Keratinocyte (primary cell): ENCODE measurements around the gene SUSD5. TPM values are rescaled to one million over a fixed set of nuclear protein-coding genes. Genes with fewer than 3 reads are reported as not detected.

Experiments used
- DNase-seq: peaks from one replicate; pipeline ENCODE4 v3.0.0-alpha.2; 2011; ENCODE audit warnings: low read depth, missing footprints, low spot score
- FAIRE-seq: peaks from 2 replicates; lab custom pipeline; 2011; peaks lifted over from hg19 to GRCh38; lab: Jason Lieb, UNC
- H2AFZ ChIP-seq: 2 replicates; pipeline ENCODE4 v1.6.0; 2012; ENCODE audit warnings: low read length, control low read depth, inconsistent platforms; ENCODE audit not compliant: control insufficient read depth
- H3K27ac ChIP-seq: 2 replicates; pipeline ENCODE4 v1.5.1; 2011; ENCODE audit warnings: low read length; ENCODE audit not compliant: control insufficient read depth, insufficient read depth
- H3K27me3 ChIP-seq: 3 replicates; pipeline ENCODE4 v1.6.0; 2011; ENCODE audit warnings: low read length; ENCODE audit not compliant: control insufficient read depth, insufficient read depth; ENCODE audit errors: extremely low read depth
- H3K36me3 ChIP-seq, 2 experiments: 2 replicates in 1 of 2; 3 replicates in 1 of 2; pipeline ENCODE4 v1.5.1; 2011; ENCODE audit warnings: low read length in 2 of 2, mild to moderate bottlenecking in 1 of 2; ENCODE audit not compliant: control insufficient read depth in 2 of 2, insufficient read depth in 2 of 2; ENCODE audit errors: extremely low read depth in 1 of 2
- H3K4me1 ChIP-seq: 3 replicates; pipeline ENCODE4 v1.5.1; 2011; ENCODE audit warnings: low read length; ENCODE audit not compliant: control insufficient read depth, insufficient read depth; ENCODE audit errors: extremely low read depth
- H3K4me2 ChIP-seq: 3 replicates; pipeline ENCODE4 v1.6.0; 2011; ENCODE audit warnings: low read depth, low read length; ENCODE audit not compliant: control insufficient read depth, insufficient read depth; ENCODE audit errors: extremely low read depth
- H3K4me3 ChIP-seq, 3 experiments: fragments of 200-600 bp in 1 of 3; sonication (generic) in 1 of 3; 2 replicates in 2 of 3; 3 replicates in 1 of 3; pipeline ENCODE4 v1.5.1; 2011 to 2016; ENCODE audit warnings: low read length in 3 of 3, mild to moderate bottlenecking in 3 of 3, control low read depth in 2 of 3, inconsistent platforms in 1 of 3, low read depth in 1 of 3, mixed read lengths in 1 of 3, mixed run types in 1 of 3, moderate library complexity in 1 of 3; ENCODE audit not compliant: control insufficient read depth in 2 of 3, insufficient read depth in 2 of 3; ENCODE audit errors: extremely low read depth in 1 of 3
- H3K79me2 ChIP-seq: 2 replicates; pipeline ENCODE4 v1.6.0; 2012; ENCODE audit warnings: low read length; ENCODE audit not compliant: control insufficient read depth, insufficient read depth
- H3K9ac ChIP-seq: 3 replicates; pipeline ENCODE4 v1.6.0; 2011; ENCODE audit warnings: low read length; ENCODE audit not compliant: control insufficient read depth, insufficient read depth; ENCODE audit errors: extremely low read depth
- H3K9me1 ChIP-seq: 3 replicates; pipeline ENCODE4 v1.6.0; 2011; ENCODE audit warnings: low read length; ENCODE audit not compliant: control insufficient read depth, insufficient read depth; ENCODE audit errors: extremely low read depth
- H3K9me3 ChIP-seq: 2 replicates; pipeline ENCODE4 v1.5.1; 2012; ENCODE audit warnings: low read depth, low read length; ENCODE audit not compliant: control insufficient read depth
- H4K20me1 ChIP-seq: 3 replicates; pipeline ENCODE4 v1.6.0; 2011; ENCODE audit warnings: low read length; ENCODE audit not compliant: control insufficient read depth, insufficient read depth; ENCODE audit errors: extremely low read depth
- CTCF ChIP-seq, 3 experiments: IDR thresholded peaks in 1 of 3; conservative IDR thresholded peaks in 1 of 3; optimal IDR thresholded peaks in 1 of 3; 2 replicates in 2 of 3; 3 replicates in 1 of 3; pipeline versions ENCODE3 to v1.5.1; 2011; ENCODE audit warnings: low read length in 3 of 3, mild to moderate bottlenecking in 3 of 3, moderate library complexity in 2 of 3, control low read depth in 1 of 3, inconsistent platforms in 1 of 3; ENCODE audit not compliant: insufficient read depth in 2 of 3; ENCODE audit errors: extremely low read depth in 1 of 3
- EZH2 ChIP-seq: IDR thresholded peaks from one replicate; pipeline ENCODE4 v1.6.1; 2012; ENCODE audit warnings: inconsistent platforms, mild to moderate bottlenecking, low read length, moderate library complexity
- dilution Hi-C: fragments of 300-500 bp; cut with MboI; formaldehyde crosslinking; loops from one replicate; pipeline ENCODE4 v1.7.0; 2020; ENCODE audit warnings: low sequenced_read_pairs; ENCODE audit not compliant: extremely low pct_ligation_motif_present
- polyA plus RNA-seq, 5 experiments: library from polyadenylated mRNA; depleted of rRNA in 3 of 5; stranded (reverse) in 3 of 5; stranded (forward) in 1 of 5; unstranded in 1 of 5; fragments of >200 nt; gene quantifications; 1 replicate in 1 of 5; 2 replicates in 3 of 5; 3 replicates in 1 of 5; pipeline versions ENCODE4 v1.2.1 to v1.2.3, GENCODE V29; 2011 to 2012; ENCODE audit warnings: missing spikeins in 2 of 5, low read depth in 1 of 5, low replicate concordance in 1 of 5

Gene SUSD5
- polyA plus RNA-seq, 1 donor (not counting 4 experiments of a cell fraction or from before 2014, with no cell fraction given): 0.05 TPM

GRCh38 chr3:33137691-33138090, 80.9 kb downstream of the SUSD5 start:
- FAIRE-seq (no peak), DNase-seq (no peak)
- no peaks in the 10 kb centered on the region for H3K27me3 ChIP-seq
- H3K4me2 ChIP-seq: no peak overlapping the region
- dilution Hi-C loops: no loop called here
- no peaks in the 10 kb centered on the region for H3K4me1 ChIP-seq
- peaks cover 17 to 23% of the 10 kb centered on the region in 2 experiments for H3K36me3 ChIP-seq
- no peaks in the 10 kb centered on the region for H3K9me1 ChIP-seq
- H3K27ac ChIP-seq: no peak overlapping the region
- no peak overlapping the region for H2AFZ ChIP-seq
- TF ChIP-seq CTCF (optimal IDR thresholded peaks at IDR 0.05 in 1 of 3, IDR thresholded peaks at IDR 0.05 in 1 of 3, conservative IDR thresholded peaks at IDR 0.05 in 1 of 3; ENCODE audit: extremely low read depth in 1 of 3, insufficient read depth in 2 of 3, low read length in 3 of 3) (no peak), EZH2 (no peak)
- no peak overlapping the region for H3K4me3 ChIP-seq
- no peak overlapping the region for H3K9ac ChIP-seq
- H3K9me3 ChIP-seq: no peaks in the 10 kb centered on the region
- H3K79me2 ChIP-seq: no peaks in the 10 kb centered on the region
- H4K20me1 ChIP-seq: no peaks in the 10 kb centered on the region

- H3K4me1 ChIP-seq: peaks cover 3% of the 10 kb centered on the region
- H3K9ac ChIP-seq: no peak overlapping the region
- no peaks in the 10 kb centered on the region for H3K9me3 ChIP-seq
- DNase-seq: no peak
- H3K27ac ChIP-seq: no peak overlapping the region
- H3K4me3 ChIP-seq: no peak overlapping the region
- no peaks in the 10 kb centered on the region for H3K27me3 ChIP-seq
- TF ChIP-seq EZH2: no peak
- TF ChIP-seq CTCF (optimal IDR thresholded peaks at IDR 0.05 in 1 of 3, IDR thresholded peaks at IDR 0.05 in 1 of 3, conservative IDR thresholded peaks at IDR 0.05 in 1 of 3; ENCODE audit: extremely low read depth in 1 of 3, insufficient read depth in 2 of 3, low read length in 3 of 3): no peak
- no peaks in the 10 kb centered on the region for H3K9me1 ChIP-seq
- no peaks in the 10 kb centered on the region for H4K20me1 ChIP-seq
- peaks cover 17 to 28% of the 10 kb centered on the region in 2 experiments for H3K36me3 ChIP-seq
- dilution Hi-C loops: no loop called here
- no peaks in the 10 kb centered on the region for H3K79me2 ChIP-seq
- no peak overlapping the region for H2AFZ ChIP-seq
- FAIRE-seq: no peak
- H3K4me2 ChIP-seq: no peak overlapping the region
These were observed 84.5 kb downstream of the SUSD5 start for GRCh38 chr3:33134026-33134625.
